RPMI7951 (cell line): ENCODE data around the gene AGBL4. TPM values are rescaled to one million over a fixed set of nuclear protein-coding genes. Genes with fewer than 3 reads are reported as not detected.

Experiments used
- DNase-seq: peaks from one replicate; pipeline ENCODE4 v3.0.0-alpha.2; 2012; ENCODE audit warnings: low read depth
- total RNA-seq: library from RNA; depleted of rRNA; stranded (reverse); fragments of >200 nt; shearing (Covaris generic); gene quantifications from 2 replicates; pipeline ENCODE4 v1.2.3, GENCODE V29; 2014

Gene AGBL4
- total RNA-seq, 1 experiment from 2014 or later: not detected

DNA sequence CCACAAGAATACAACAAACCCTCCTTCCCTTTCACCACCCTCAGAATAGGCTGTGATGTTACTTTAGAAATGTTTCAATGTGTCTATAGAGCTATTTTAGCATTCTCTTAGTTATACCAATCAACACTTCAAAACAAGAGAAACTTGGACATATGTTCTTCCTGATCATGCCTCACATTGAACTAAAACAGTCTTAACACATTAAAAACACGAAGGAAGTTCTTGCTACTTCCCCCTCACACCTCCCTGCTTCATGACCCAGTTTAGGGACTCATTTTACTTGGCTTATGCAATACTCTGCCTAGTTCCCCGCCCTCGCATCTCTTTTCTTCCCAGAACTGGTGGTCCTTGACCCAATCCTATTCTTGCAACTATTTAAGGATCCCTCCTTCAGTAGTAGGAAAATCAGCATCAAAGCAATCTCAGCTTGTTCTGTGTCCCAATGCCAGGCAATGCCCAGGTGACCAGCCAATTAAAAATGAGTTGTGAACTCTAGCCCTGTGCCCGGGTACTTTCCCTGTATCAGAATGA, 838.2 kb downstream of the AGBL4 start:
- DNase-seq: no peak

GRCh38 chr1:49183489-49183888, 840.3 kb downstream of the AGBL4 start:
- DNase-seq: no peak

DNA sequence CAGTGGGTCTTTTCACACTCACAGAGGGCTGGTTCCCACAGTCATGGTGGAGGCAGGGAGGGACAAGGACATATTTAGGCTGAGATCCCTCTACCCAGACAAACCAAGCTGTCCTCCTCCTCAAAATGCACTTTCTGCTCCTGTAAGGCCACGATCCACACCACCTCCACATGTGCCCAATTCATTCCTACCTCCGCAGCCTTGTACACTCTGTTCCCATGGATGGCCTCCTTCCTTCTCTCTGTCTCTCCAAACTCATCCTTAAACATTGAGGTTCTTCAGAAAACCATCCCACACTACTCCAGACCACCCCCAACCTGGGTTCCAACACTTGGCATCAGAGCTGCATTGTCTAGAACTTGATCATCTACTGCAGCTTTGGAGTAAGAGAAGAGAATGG, 842.7 kb downstream of the AGBL4 start:
- no peak for DNase-seq

DNA sequence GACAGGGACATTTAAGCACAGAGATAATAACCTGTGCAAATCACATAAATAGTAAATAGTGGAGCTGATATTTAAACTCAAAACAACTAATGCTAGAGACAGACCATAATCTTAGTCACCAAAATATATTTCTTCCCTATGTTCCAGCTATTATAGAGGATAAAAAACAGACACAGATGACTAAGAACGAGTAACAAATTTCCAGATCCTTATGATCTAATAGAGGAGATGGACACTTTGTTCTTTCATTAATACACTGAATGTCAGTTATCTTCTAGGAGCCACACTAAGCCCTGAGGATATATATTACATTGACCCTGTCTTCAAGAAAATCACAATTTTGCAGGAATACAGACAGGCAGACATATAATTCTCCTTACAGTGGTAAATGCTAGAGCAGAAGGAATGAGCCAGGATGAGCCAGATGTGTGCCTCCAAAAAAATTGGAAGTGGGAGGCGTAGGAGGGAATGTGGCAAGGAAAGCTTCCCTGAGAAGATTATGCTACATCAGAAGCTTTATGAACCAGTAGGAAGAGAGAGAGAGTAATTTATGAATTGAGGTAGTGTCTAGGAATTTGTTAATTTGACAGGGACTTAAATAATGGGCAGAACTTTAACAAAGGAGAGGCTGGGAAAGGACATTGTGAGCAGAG, 851.7 kb downstream of the AGBL4 start:
- peak; percentile 4 for DNase-seq

- DNase-seq: no peak
Observed at GRCh38 chr1:49166031-49166430, 857.7 kb downstream of the AGBL4 start.

- DNase-seq: peak; percentile 52
Observed at GRCh38 chr1:49163031-49163430, 860.7 kb downstream of the AGBL4 start.

DNA sequence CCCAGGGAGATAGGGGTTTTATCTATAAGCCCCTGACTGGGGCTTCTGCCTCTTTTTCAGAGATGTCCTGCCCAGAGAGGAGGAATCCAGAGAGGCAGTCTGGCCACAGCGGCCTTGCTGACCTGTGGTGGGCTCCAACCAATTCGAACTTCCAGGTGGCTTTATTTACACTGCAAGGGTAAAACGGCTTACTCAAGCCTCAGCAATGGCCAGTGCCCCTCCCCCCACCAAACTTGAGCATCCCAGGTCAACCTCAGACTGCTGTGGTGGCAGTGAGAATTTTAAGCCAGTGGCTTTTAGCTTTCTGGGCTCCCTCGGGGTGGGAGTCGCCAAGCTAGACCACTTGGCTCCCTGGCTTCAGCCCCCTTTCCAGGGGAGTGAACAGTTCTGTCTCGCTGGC, 863.1 kb downstream of the AGBL4 start:
- no peak for DNase-seq

DNA sequence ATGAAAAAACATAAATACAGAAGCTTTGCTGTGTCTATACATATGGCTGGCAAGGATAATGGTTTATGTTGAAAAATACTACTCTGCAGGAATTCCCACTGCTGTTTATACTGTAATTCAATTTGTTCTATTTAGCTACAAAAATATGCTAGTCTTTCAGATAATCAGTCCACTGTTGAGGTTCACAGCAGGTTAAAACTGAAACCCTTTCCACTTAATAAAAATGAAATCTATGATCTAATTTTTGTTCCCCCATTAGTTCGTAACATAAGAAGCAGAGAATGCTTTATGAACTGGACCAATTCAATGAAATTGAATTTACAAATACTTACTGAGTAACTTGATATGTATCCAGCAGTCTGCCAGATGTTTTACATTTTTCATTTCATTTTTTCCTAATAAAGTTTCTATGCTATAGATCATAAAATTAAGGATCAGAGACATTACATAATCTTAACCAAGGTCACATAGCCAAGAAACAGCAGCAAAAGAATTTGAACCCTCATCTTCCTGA, 887.0 kb downstream of the AGBL4 start:
- DNase-seq: no peak

DNA sequence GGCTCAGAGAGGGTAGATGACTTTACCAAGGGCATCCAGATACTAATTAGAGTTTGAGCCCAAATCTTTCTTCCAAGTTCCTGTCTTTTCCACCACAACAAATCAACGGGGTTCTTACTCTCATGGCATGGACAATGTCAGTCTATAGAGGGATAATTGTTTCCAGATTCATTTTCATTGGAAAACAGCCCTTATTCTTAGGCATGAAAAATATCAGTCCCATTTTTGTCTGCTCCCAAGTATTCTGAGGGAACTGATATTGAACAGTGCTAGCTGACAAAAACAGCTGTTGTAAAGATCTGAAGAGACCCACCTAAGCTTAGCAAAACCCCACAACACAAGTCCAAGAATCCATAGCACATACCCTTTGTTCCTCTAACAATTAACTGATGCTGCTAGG, 898.0 kb downstream of the AGBL4 start:
- no peak for DNase-seq

DNA sequence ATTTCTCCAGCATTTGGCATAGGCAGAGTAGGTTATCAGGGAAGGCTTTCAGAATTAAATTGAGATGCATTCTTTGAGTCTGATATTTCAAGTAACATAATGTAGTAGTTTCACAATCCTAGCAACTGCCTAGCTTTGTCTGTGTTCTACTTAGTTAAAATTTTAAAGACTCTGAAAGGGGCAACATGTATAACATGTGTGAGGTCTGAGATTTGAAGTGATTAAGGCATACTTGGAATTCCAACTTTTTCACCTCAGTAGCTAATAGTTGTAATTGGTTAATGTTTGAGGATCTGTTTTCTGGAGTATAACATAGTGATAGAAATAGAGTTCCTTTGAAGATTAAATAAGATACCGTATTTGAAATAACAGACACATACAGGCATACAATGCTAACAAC, 911.8 kb downstream of the AGBL4 start:
- no peak for DNase-seq

GRCh38 chr1:49106445-49106844, 917.3 kb downstream of the AGBL4 start:
- DNase-seq: no peak

- no peak for DNase-seq
Observed at GRCh38 chr1:49104575-49104974, 919.2 kb downstream of the AGBL4 start.

GRCh38 chr1:49102752-49103151, 921.0 kb downstream of the AGBL4 start:
- peak; percentile 63 for DNase-seq

- DNase-seq: peak; percentile 29
Observed at GRCh38 chr1:49098866-49099265, 924.9 kb downstream of the AGBL4 start.

DNA sequence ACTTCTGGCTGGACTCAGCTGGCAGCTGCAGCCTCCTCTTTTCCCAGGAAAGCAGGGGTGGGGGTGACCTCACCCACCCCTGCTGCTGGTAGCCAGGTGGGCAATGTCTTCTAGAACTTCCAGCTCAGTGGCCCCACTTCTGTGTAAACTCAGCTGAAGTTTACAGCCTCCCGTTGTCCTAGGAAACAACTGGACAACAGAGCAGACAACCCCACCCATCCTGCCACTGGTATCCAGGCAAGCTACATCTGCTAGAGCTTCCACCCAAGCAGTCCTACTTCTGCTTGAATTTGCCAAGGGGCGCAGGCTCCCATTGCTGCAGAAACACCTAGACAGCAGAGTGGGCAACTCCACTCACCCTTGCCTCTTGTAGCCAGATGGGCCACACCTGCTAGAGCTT, 937.4 kb downstream of the AGBL4 start:
- DNase-seq: no peak

GRCh38 chr1:49085079-49085478, 938.7 kb downstream of the AGBL4 start:
- no peak for DNase-seq

DNA sequence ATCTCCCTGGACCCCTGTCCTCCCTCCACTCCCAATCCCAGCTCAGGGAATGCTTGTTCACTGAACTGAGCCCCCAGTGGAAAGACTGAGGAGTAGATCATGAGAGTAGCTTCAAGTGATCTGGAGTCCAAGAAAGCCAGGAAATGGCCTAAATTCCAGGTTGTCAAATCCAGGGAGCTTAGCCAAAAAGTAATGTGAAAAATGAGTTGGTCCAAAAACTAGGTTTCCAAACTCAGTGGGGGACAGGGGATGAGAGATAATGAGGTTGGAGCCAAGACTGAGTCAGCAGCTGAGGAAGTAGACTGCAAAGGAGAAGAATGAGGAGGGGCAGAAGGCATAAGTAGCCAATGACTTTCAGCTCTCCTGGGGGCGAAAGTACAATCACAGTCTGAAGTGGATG, 963.0 kb downstream of the AGBL4 start:
- no peak for DNase-seq

GRCh38 chr1:49059087-49059486, 964.7 kb downstream of the AGBL4 start:
- DNase-seq: no peak

DNA sequence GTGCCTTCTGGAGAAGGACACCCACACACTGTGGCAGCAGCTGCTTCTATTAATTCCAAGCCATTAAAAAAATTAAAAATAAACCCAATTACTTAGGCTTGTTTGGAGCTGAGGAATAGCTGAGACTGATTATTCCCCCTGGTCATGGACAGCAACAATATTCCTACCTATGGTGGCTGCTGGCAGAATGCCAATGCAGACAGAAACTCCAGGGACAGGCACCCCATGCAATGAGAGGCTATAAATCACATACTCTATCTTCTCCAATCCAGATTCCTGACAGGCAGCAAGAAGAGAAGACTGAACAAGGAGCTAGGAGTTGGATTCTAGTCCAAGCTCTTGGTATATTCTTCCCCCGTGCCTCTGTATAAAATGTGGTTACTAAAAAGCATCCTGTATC, 971.7 kb downstream of the AGBL4 start:
- no peak for DNase-seq

DNA sequence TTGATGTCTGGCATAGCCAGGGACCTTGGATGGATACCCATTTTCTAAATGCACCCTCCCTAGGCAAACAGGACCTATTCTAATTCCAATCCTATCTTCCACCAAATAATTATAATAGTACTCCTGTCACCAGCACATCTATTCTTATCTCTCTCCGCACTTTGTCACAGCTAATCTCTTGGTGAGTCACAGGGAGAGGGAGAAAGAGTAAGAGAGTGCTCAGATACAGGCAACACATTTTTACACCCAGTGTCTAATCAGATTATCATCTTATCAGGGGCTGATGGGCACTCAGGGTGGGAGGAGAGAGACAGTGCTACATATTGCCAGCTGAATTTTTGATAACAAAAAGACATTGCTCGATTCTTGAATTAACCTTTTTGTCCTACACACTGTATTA, 972.1 kb downstream of the AGBL4 start:
- no peak for DNase-seq

- no peak for DNase-seq
Observed at GRCh38 chr1:49050041-49050440, 973.7 kb downstream of the AGBL4 start.

GRCh38 chr1:49048188-49048587, 975.6 kb downstream of the AGBL4 start:
- no peak for DNase-seq

- DNase-seq: no peak
Observed at GRCh38 chr1:49046305-49046704, 977.4 kb downstream of the AGBL4 start.

GRCh38 chr1:49045371-49045770, 978.4 kb downstream of the AGBL4 start:
- DNase-seq: no peak
